ENCODE results near the gene COQ9.
"Not testable (repeated sequence)": the region's sequence is repeated elsewhere in the genome, so short reads cannot be mapped to it uniquely, and the experiment has no call there.

The COQ9 gene

GRCh38 chr16:57426356-57426755, 20.9 kb upstream of the COQ9 start:
- DNase-seq (ENCODE audit: low read depth in 2 of 2), result no peak

DNA sequence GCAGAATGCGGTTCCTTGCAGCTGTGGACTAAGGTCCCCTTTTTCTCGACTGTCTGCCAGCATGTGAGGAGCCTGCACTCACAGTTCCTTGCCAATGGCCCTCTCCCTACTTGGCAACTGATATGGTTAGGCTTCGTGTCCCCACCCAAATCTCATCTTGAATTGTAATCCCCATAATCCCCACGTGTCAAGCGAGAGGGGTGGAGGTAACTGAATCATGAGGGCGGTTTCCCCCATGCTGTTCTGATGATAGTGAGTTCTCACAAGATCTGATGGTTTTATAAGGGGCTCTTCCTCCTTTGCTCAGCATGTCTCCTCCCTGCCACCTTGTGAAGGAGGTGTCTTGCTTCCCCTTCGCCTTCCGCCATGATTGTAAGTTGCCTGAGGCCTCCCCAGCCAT, 20.0 kb upstream of the COQ9 start:
- DNase-seq (ENCODE audit: low read depth in 2 of 2), result no peak

- DNase-seq (ENCODE audit: low read depth in 2 of 2), result no peak
Measured at GRCh38 chr16:57427824-57428223, 19.5 kb upstream of the COQ9 start.

- DNase-seq (ENCODE audit: low read depth in 2 of 2), result no peak
Measured at GRCh38 chr16:57430955-57431354, 16.3 kb upstream of the COQ9 start.

DNA sequence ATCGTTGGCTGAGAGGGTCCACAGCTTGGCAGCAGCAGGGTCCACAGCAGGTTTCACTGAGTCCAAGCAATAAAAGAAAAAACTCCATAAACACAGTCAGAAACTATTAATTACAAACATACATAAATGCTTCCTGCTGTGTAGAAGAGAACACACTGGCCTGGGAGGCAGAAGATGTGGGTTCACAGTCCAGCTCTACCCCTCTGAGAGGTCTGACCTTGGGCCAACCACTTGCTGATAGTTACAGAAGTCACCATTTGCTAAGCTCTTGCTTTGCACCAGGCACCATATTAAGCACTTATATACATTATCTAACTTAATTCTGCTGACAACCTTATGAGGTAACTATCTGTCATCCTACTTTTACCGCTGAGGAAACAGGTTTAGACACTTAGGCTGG, 14.8 kb upstream of the COQ9 start:
- no peak for DNase-seq (ENCODE audit: low read depth in 2 of 2)

- no peak for DNase-seq (ENCODE audit: low read depth in 2 of 2)
Measured at GRCh38 chr16:57432989-57433388, 14.3 kb upstream of the COQ9 start.

DNA sequence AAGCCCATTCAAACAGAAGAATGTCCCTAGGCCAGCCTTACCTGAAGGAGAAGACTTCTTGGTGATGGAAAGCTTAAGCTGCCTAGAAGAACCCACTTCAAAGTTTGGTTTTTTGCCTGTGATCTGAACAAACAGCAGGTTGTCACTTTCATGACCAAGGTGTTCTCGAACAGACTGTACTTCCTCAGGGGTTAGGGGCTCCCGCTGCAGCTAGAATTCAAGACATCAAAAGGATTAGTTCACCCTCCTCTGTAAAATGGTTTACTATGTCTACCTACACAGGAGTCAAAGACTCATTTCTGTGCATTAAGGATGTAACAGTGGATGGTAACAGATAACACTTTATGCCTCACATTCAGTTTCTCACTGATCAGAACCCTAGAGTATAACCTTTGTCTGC, 13.3 kb upstream of the COQ9 start:
- DNase-seq (ENCODE audit: low read depth in 2 of 2), result no peak

- no peak for DNase-seq (ENCODE audit: low read depth in 2 of 2)
Measured at GRCh38 chr16:57435838-57436237, 11.4 kb upstream of the COQ9 start.

DNA sequence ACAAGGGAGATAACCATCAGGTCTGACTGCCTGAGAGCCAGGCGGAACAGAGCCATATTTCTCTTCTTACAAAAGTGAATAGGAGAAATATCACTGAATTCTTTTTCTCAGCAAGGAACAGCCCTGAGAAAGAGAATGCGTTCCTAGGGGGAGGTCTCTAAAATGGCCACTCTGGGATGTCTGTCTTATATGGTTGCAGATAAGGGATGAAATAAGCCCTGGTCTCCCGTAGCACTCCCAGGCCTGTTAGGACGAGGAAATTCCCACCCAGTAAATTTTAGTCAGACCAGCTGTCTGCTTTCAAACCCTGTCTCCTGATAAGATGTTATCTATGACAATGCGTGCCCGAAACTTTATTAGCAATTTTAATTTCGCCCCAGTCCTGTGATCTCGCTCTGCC, 7.3 kb upstream of the COQ9 start:
- not testable (repeated sequence) for DNase-seq (ENCODE audit: low read depth in 2 of 2)

- not testable (repeated sequence) for DNase-seq (ENCODE audit: low read depth in 2 of 2)
Measured at GRCh38 chr16:57440551-57440950, 6.7 kb upstream of the COQ9 start.

DNA sequence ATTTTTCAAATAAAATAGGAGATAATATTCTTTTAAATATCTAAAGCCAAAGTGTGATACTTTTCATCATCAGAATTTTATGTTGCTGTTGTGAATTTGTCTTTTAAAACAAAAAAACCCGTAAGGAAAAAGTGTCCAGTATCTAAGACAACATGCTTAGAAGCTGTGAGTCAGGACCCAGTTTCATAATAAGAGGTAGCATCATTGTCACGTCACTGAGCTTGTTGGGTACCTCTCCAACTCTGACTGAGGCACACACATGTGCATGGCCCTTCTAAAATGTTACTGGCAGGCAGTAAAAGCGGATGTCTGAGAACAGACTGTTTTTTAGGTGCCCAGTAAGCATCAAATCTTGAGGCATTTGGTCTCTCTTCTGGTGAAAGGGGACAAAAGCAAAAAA, 2.6 kb upstream of the COQ9 start:
- no peak for DNase-seq (ENCODE audit: low read depth in 2 of 2)

DNA sequence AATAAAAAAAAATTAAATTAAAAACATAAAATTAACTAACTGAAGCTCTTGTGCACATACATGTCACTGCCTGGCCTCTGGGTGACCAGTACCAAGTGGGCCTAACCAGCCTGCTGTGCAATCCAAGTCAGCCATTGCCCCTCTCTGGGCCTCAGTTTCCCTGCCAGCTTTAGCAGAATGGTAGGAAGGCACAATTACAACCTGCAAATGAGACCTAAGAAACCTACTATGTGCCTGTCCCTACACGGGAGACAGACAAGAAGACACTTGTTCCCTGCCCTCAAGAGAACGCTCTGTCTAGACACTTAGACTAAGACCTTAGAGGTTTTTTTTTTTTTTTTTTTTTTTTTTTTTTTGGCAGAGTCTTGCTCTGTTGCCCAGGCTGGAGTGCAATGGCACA, 1.8 kb upstream of the COQ9 start:
- no peak for DNase-seq (ENCODE audit: low read depth in 2 of 2)

DNA sequence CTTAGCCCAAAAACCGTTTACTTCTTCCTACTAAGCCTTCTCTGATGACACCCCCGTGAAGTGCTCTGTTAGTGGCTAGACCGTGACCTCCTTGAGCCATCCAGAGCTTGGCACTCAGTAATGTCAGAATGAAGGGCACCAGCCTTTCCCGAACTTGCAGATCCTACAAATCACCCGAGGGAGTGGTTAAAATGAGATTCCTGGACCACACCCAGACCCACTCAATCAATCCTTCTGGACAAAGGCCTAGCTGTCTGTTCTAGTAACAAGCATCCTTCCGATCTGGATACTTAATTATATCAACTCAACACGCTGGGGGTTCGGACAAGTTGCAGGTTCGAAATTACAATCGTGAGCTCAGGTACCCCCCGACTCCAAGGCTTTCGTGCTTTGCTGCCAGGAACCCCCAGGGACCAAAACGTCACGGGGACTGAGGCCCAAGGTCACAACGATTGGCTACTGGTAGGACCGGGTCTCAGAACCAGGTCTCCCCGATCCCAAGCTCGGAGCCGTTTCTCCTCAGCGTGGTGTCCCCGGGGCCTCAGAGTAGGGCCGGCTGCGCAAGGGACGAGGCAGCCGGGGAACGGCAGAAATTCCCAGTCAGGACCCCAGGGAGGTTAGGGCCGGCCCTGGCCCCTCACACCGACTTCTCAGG, 621 bp upstream of the COQ9 start:
- peak in 1 of 2 donors; percentile 18 for DNase-seq (ENCODE audit: low read depth in 2 of 2)

GRCh38 chr16:57452021-57452420, 4.7 kb downstream of the COQ9 start:
- no peak for DNase-seq (ENCODE audit: low read depth in 2 of 2)

DNA sequence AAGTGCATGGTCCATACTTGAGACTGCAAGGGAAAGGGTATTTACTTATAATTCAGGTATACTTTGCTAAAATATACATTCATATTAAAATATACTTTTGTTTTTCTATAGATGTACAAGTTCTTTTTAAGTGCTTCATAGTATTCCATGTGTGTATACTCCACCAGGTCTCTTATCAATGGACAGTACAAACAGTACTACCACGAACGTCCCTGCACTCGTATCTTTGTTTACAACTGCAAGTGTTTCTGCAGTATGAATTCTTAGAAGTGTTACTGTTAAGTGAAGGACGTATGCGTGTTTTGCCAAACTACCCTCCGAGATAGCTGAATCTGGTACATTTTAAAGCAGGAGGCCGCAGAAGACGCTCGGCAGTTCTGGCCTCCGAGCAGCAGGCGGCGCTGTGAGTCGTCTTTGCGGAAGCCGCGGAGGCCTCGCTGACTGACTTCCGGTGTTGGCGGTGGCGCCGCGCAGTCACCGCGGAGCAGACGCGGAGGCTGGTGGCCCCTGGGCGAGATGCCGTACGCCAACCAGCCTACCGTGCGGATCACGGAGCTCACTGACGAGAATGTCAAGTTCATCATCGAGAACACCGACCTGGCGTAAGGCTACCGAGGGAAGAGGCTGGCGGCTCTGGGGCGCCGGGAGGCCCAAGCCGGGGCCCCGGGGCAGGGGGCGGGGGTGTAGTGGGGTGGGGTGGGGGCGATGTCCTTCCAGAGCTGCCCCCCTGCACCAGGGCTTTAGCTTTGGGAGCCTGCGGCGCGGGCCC, 15.1 kb downstream of the COQ9 start, which contains the start of gene POLR2C:
POLR2C (plus strand) TSS at position 471 of the 769 bp plus-strand sequence; CDS start at position 517, 46 bp downstream.
- DNase-seq (ENCODE audit: low read depth in 2 of 2), result peak; percentile 89 to 92

DNA sequence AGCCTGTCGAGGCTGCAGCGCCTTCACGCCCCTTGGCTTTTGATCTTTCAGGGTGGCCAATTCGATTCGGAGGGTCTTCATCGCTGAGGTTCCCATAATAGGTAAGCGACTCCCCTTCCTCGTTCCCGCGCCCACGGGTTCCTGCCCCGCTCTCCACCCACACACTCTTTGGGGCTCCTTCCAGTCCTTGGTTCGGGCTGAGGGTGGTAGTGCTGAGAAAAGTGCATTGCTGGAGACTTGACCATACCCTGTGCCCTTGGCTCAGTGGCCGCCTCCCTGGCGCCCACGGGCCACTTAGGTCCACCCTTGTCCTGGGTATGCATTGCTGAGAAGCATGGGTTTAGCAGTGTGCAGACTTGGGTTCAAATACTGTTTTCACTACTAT, 15.7 kb downstream of the COQ9 start:
- no peak for DNase-seq (ENCODE audit: low read depth in 2 of 2)

DNA sequence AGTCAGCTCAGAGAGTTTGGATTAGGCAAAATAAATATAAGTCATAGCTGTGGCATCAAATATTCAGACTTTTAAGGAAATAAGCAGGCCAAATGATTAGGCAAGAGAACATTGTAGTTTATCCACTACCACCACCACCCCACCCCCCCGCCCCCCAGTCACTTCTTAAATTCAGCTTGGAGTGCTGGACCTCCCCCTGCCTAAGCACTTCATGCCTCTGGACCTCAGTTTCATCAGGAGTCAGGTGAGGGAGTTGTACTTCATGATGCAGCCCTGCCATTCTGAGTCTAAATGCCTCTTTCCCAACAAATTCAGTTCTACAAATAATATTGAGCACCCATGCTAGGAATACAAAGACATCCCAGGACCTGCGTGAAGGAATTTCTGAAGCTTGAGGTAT, 17.2 kb downstream of the COQ9 start:
- no peak for DNase-seq (ENCODE audit: low read depth in 2 of 2)

DNA sequence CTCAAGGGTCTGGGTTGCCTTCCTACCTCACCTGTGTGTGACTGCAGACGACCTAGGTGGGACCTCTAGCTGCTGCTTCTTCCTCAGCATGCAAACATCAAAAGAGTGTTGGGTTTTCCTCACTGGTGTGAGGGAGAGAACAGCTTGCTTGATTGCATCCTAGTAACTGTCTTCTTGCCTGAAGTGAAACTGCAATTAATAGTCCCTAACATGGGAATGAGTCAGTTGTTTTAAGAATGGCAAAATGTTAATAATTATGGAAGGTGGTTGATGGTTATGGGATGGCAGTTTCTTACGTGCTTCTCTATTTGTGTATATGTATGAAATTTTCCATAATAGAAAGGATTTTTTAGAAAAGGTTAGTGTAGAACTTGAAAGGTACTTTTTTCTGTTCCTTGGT, 21.1 kb downstream of the COQ9 start:
- no peak for DNase-seq (ENCODE audit: low read depth in 2 of 2)

DNA sequence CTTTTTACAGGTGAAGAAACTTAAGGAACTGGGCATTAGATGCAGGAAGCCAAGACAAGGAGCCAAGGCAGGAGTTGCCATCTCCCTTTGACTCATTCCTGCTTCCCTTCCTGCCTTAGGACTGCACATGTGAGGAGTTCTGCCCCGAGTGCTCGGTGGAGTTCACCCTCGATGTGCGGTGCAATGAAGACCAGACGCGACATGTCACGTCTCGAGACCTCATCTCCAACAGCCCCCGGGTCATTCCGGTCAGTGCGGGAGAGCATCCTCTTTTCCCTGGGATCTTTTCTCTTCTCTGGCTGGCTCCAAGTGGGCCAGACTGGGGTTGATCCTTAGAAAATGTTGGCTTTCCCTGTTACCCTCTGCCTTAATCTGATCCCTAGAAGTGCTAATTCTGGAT, 21.8 kb downstream of the COQ9 start:
- DNase-seq (ENCODE audit: low read depth in 2 of 2), result no peak

- DNase-seq (ENCODE audit: low read depth in 2 of 2), result no peak
Measured at GRCh38 chr16:57469917-57470470, 22.7 kb downstream of the COQ9 start.

- no peak for DNase-seq (ENCODE audit: low read depth in 2 of 2)
Measured at GRCh38 chr16:57470711-57471110, 23.4 kb downstream of the COQ9 start.

- no peak for DNase-seq (ENCODE audit: low read depth in 2 of 2)
Measured at GRCh38 chr16:57471209-57471608, 23.9 kb downstream of the COQ9 start.

Measured in stimulated activated CD4-positive, alpha-beta T cell treated with anti-CD3 and anti-CD28 coated beads, Interleukin-4, amount 100 ng/mL, for 48 hours (primary cell).